HCT116 (cell line): ENCODE results near the gene APLF. TPM values are rescaled to one million over a fixed set of nuclear protein-coding genes. Genes with fewer than 3 reads are reported as not detected.
"Not testable (repeated sequence)": the region's sequence is repeated elsewhere in the genome, so short reads cannot be mapped to it uniquely, and the experiment has no call there.

Source experiments
- ATAC-seq: fragments of 200-7000 bp; cut with Tn5 transposase; 2 replicates; pipeline ENCODE4 v1.9.1; 2020; ENCODE audit warnings: mild to moderate bottlenecking, moderate library complexity
- BruUV-seq: library from RNA; stranded (reverse); fragments of 400-500 nt; replicated peaks from 2 replicates; lab custom pipeline; 2021; lab: Mats Ljungman, UMichigan
- CTCF ChIA-PET: fragments of 300-600 bp; sonication (Branson Sonifier 250); formaldehyde crosslinking; loops from one replicate; lab custom pipeline; 2021; ENCODE audit warnings: antibody characterized with exemption; lab: Charles Lee
- POLR2A ChIA-PET: fragments of 300-600, 350-600 bp; sonication (Branson Sonifier 250); formaldehyde crosslinking; loops from one replicate; lab custom pipeline; 2021; ENCODE audit warnings: antibody characterized with exemption; lab: Charles Lee
- RAD21 ChIA-PET, 2 experiments: fragments of 300-600 bp; sonication (Branson Sonifier 250); formaldehyde crosslinking; loops; one replicate each; lab custom pipeline; 2023; ENCODE audit warnings: low total read pairs in 2 of 2; ENCODE audit not compliant: uncharacterized antibody in 2 of 2, unreplicated experiment in 2 of 2, low non-redundant PET in 1 of 2; lab: Charles Lee
- DNase-seq: peaks from one replicate; pipeline ENCODE4 v3.0.0-alpha.2; 2010; ENCODE audit warnings: low read depth, low spot score
- H2AFZ ChIP-seq: fragments of 200-600 bp; shearing (Covaris generic), sonication (generic); 2 replicates; pipeline ENCODE4 v1.6.1; 2017; ENCODE audit warnings: low read depth, mixed run types, mixed read lengths, antibody characterized with exemption, low read length; ENCODE audit not compliant: poor library complexity, severe bottlenecking
- H3K27ac ChIP-seq: 2 replicates; pipeline ENCODE4 v1.5.1; 2012; ENCODE audit warnings: low read depth, low read length
- H3K27me3 ChIP-seq: fragments of 200-600 bp; sonication (generic); 2 replicates; pipeline ENCODE4 v1.6.1; 2016; ENCODE audit warnings: mixed run types, low read length, mixed read lengths; ENCODE audit not compliant: insufficient read depth
- H3K36me3 ChIP-seq, 2 experiments: fragments of 200-500 bp in 1 of 2; fragments of 200-600 bp in 1 of 2; sonication (Bioruptor generic) in 1 of 2; sonication (generic) in 1 of 2; 2 replicates each; pipeline versions ENCODE4 v1.5.1 to v1.6.1; 2014 to 2016; ENCODE audit warnings: low read length in 2 of 2, inconsistent platforms in 1 of 2, mixed read lengths in 1 of 2, mixed run types in 1 of 2; ENCODE audit not compliant: insufficient read depth in 2 of 2, control insufficient read depth in 1 of 2
- H3K4me1 ChIP-seq, 2 experiments: fragments of 200-600 bp in 1 of 2; sonication (generic) in 1 of 2; 2 replicates each; pipeline versions ENCODE4 v1.5.1 to v1.6.1; 2012 to 2017; ENCODE audit warnings: low read length in 2 of 2, inconsistent platforms in 1 of 2, mild to moderate bottlenecking in 1 of 2, mixed read lengths in 1 of 2, mixed run types in 1 of 2, moderate library complexity in 1 of 2; ENCODE audit not compliant: insufficient read depth in 2 of 2, control insufficient read depth in 1 of 2
- H3K4me2 ChIP-seq: fragments of 200-600 bp; sonication (generic); 2 replicates; pipeline ENCODE4 v1.6.1; 2017; ENCODE audit warnings: mixed run types, low read length, mixed read lengths
- H3K4me3 ChIP-seq, 2 experiments: fragments of 200-600 bp in 1 of 2; sonication (generic) in 1 of 2; replicated peaks in 1 of 2; 2 replicates each; pipeline ENCODE4 v1.5.1; 2011 to 2016; ENCODE audit warnings: low read length in 2 of 2, control low read depth in 1 of 2, low read depth in 1 of 2, mild to moderate bottlenecking in 1 of 2, mixed read lengths in 1 of 2, mixed run types in 1 of 2
- H3K79me2 ChIP-seq: fragments of 200-600 bp; sonication (generic); 2 replicates; pipeline ENCODE4 v1.6.1; 2017; ENCODE audit warnings: mild to moderate bottlenecking, mixed run types, low read length, moderate library complexity, mixed read lengths; ENCODE audit not compliant: insufficient read depth
- H3K9ac ChIP-seq: fragments of 200-600 bp; sonication (generic); 2 replicates; pipeline ENCODE4 v1.6.1; 2016; ENCODE audit warnings: low read length, mixed read lengths
- H3K9me2 ChIP-seq: fragments of 200-600 bp; sonication (generic), shearing (Covaris generic); 2 replicates; pipeline ENCODE4 v1.6.1; 2017; ENCODE audit warnings: mixed run types, mild to moderate bottlenecking, moderate library complexity; ENCODE audit not compliant: insufficient read depth
- H3K9me3 ChIP-seq, 2 experiments: fragments of 200-500 bp in 1 of 2; fragments of 200-600 bp in 1 of 2; sonication (Bioruptor generic) in 1 of 2; sonication (generic) in 1 of 2; 2 replicates each; pipeline ENCODE4 v1.6.1; 2014 to 2017; ENCODE audit warnings: low read length in 2 of 2, mixed read lengths in 2 of 2, inconsistent platforms in 1 of 2, low read depth in 1 of 2, mild to moderate bottlenecking in 1 of 2, mixed run types in 1 of 2, moderate library complexity in 1 of 2; ENCODE audit not compliant: control insufficient read depth in 1 of 2, insufficient read depth in 1 of 2
- H4K20me1 ChIP-seq: fragments of 200-600 bp; sonication (generic), shearing (Covaris generic); 2 replicates; pipeline ENCODE4 v1.6.1; 2017; ENCODE audit warnings: mixed run types, mild to moderate bottlenecking, moderate library complexity; ENCODE audit not compliant: insufficient read depth
- CBX3 ChIP-seq: IDR thresholded peaks from 2 replicates; pipeline ENCODE4 v1.6.1; 2012; ENCODE audit warnings: low read depth
- EGR1 ChIP-seq: IDR thresholded peaks from 2 replicates; pipeline ENCODE4 v1.6.1; 2012; ENCODE audit warnings: low read depth
- POLR2A ChIP-seq: IDR thresholded peaks from 2 replicates; pipeline ENCODE4 v1.7.0; 2011; ENCODE audit warnings: borderline replicate concordance; ENCODE audit not compliant: insufficient read depth, insufficient read length; ENCODE audit errors: extremely low read depth
- RAD21 ChIP-seq: IDR thresholded peaks from 2 replicates; pipeline ENCODE4 v1.6.1; 2012; ENCODE audit warnings: low read depth, mild to moderate bottlenecking
- TCF7L2 ChIP-seq: IDR thresholded peaks from 2 replicates; pipeline ENCODE4 v1.7.0; 2011; ENCODE audit warnings: borderline replicate concordance, inconsistent platforms; ENCODE audit not compliant: insufficient read depth, insufficient read length; ENCODE audit errors: extremely low read depth
- YY1 ChIP-seq: IDR thresholded peaks from 2 replicates; pipeline ENCODE4 v1.6.1; 2011; ENCODE audit warnings: low read length, low read depth, moderate library complexity, mild to moderate bottlenecking; ENCODE audit not compliant: insufficient replicate concordance; ENCODE audit errors: extremely low read depth
- intact Hi-C: fragments of 100-400 bp; cut with micrococcal nuclease; formaldehyde crosslinking; loops from 2 replicates; pipeline ENCODE4 v1.10.0; 2022
- total RNA-seq: library from RNA; stranded (reverse); gene quantifications from one replicate; pipeline ENCODE4 v1.2.1, GENCODE V29; 2021; ENCODE audit not compliant: unreplicated experiment
- TF ChIP-seq, protein P1 (sequence below): IDR thresholded peaks from 2 replicates; pipeline ENCODE4 v1.6.1; 2012; ENCODE audit warnings: low read depth
- TF ChIP-seq, protein P2 (sequence below): IDR thresholded peaks from 2 replicates; pipeline ENCODE4 v1.6.1; 2011; ENCODE audit warnings: mild to moderate bottlenecking, low read length, moderate library complexity; ENCODE audit not compliant: insufficient replicate concordance; ENCODE audit errors: extremely low read depth

Gene APLF
- total RNA-seq, 1 experiment from 2014 or later = 1.6 TPM

DNA sequence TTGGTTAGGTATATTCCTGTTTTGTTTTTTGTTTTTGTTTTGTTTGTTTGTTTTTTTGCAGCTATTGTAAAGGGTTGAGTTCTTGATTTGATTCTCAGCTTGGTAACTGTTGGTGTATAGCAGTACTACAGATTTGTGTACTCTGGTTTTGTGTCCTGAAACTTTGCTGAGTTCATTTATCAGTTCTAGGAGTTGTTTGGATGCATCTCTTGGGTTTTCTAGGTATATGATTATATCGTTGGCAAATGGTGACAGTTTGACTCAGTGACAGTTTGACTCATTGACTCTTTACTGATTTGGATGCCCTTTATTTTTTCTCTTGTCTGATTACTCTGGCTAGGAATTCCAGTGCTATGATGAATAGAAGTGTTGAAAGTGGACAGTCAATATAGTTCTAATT is 53.7 kb downstream of the APLF start:
- RAD21 ChIA-PET = no interaction called here

DNA sequence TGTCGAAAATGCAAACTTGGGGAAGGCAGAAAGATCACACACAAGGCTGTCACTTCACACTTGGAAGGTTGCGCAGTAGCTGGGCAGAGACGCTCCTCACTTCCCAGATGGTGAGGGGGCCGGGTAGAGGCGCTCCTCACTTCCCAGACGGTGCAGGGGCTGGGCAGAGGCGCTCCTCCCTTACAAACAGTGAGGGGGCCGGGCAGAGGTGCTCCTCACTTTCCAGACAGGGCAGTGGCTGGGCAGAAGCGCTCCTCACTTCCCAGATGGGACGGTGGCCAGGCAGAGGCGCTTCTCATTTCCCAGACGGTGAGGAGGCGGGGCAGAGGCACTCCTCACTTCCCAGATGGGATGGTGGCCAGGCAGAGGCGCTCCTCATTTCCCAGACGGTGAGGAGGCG is 59.6 kb downstream of the APLF start:
- H3K9me2 ChIP-seq, BruUV-seq, H3K4me1 ChIP-seq, H3K4me3 ChIP-seq, H3K27me3 ChIP-seq, H3K79me2 ChIP-seq, H4K20me1 ChIP-seq, ATAC-seq, H2AFZ ChIP-seq, H3K9me3 ChIP-seq, H3K9ac ChIP-seq, H3K27ac ChIP-seq, H3K36me3 ChIP-seq, H3K4me2 ChIP-seq, POLR2A ChIA-PET, RAD21 ChIA-PET, DNase-seq, CTCF ChIA-PET, intact Hi-C loops: not testable (repeated sequence)

More for the DNA sequence above, 53.7 kb downstream of the APLF start:
- Histone ChIP-seq H3K9ac (no peak overlapping the region), H3K27me3 (no peaks in the 10 kb centered on the region), H3K27ac (no peak overlapping the region), H3K9me2 (no peaks in the 10 kb centered on the region), H3K9me3 (no peaks in the 10 kb centered on the region), H3K4me3 (no peak overlapping the region), H3K36me3 (no peaks in the 10 kb centered on the region; a peak in 1 of 4 replicates), H3K4me2 (no peak overlapping the region), H3K79me2 (no peaks in the 10 kb centered on the region), H3K4me1 (no peaks in the 10 kb centered on the region), H2AFZ (no peak overlapping the region), H4K20me1 (no peaks in the 10 kb centered on the region)
- no peak for TF ChIP-seq CBX3
- no peak for TF ChIP-seq TCF7L2
- TF ChIP-seq YY1 = no peak
- TF ChIP-seq RAD21 = no peak
- TF ChIP-seq, protein P1, sequence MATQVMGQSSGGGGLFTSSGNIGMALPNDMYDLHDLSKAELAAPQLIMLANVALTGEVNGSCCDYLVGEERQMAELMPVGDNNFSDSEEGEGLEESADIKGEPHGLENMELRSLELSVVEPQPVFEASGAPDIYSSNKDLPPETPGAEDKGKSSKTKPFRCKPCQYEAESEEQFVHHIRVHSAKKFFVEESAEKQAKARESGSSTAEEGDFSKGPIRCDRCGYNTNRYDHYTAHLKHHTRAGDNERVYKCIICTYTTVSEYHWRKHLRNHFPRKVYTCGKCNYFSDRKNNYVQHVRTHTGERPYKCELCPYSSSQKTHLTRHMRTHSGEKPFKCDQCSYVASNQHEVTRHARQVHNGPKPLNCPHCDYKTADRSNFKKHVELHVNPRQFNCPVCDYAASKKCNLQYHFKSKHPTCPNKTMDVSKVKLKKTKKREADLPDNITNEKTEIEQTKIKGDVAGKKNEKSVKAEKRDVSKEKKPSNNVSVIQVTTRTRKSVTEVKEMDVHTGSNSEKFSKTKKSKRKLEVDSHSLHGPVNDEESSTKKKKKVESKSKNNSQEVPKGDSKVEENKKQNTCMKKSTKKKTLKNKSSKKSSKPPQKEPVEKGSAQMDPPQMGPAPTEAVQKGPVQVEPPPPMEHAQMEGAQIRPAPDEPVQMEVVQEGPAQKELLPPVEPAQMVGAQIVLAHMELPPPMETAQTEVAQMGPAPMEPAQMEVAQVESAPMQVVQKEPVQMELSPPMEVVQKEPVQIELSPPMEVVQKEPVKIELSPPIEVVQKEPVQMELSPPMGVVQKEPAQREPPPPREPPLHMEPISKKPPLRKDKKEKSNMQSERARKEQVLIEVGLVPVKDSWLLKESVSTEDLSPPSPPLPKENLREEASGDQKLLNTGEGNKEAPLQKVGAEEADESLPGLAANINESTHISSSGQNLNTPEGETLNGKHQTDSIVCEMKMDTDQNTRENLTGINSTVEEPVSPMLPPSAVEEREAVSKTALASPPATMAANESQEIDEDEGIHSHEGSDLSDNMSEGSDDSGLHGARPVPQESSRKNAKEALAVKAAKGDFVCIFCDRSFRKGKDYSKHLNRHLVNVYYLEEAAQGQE = no peak
- TF ChIP-seq, protein P2, sequence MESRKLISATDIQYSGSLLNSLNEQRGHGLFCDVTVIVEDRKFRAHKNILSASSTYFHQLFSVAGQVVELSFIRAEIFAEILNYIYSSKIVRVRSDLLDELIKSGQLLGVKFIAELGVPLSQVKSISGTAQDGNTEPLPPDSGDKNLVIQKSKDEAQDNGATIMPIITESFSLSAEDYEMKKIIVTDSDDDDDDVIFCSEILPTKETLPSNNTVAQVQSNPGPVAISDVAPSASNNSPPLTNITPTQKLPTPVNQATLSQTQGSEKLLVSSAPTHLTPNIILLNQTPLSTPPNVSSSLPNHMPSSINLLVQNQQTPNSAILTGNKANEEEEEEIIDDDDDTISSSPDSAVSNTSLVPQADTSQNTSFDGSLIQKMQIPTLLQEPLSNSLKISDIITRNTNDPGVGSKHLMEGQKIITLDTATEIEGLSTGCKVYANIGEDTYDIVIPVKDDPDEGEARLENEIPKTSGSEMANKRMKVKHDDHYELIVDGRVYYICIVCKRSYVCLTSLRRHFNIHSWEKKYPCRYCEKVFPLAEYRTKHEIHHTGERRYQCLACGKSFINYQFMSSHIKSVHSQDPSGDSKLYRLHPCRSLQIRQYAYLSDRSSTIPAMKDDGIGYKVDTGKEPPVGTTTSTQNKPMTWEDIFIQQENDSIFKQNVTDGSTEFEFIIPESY = no peak
- no peak for TF ChIP-seq POLR2A
- TF ChIP-seq EGR1 = no peak
- ATAC-seq (no peak), DNase-seq (no peak)
- POLR2A ChIA-PET = no interaction called here
- CTCF ChIA-PET = no interaction called here
- intact Hi-C loops = no loop called here
- BruUV-seq = no TSS peak
